Measurements from ENCODE around the gene FGF14. TPM values are rescaled to one million over a fixed set of nuclear protein-coding genes. Genes with fewer than 3 reads are reported as not detected.

FGF14 gene
- total and polyA plus RNA-seq, 3 donors from 2014 or later = 0.56 to 4.5 (median 1.7) TPM

DNA sequence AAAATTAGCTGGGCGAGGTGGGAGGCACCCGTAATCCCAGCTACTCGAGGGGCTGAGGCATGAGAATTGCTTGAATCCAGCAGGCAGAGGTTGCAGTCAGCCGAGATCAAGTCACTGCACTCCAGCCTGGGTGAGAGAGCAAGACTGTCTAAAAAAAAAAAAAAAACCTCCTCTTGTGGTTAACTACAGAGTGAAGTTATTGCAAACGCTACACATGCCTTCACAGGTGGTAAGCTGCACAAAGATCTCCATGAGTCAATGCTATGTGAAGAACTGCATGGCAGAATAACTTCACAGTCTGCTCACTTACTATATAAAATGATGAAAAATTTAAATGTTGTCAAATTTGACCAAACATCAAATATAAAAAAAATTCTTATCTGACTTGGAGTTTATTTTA, 436.8 kb downstream of the FGF14 start:
- DNase-seq = no peak
- Histone ChIP-seq H3K4me3 (no peak overlapping the region), H3K4me1 (peaks cover 6% of the 10 kb centered on the region), H3K27ac (no peak overlapping the region), H3K27me3 (no peaks in the 10 kb centered on the region), H3K36me3 (ENCODE audit: low read depth, missing control alignments) (no peaks in the 10 kb centered on the region), H3K9me3 (no peaks in the 10 kb centered on the region)
- intact Hi-C loops (cut with DNase I; ENCODE audit: low total_unique reads) = no loop called here
- TF ChIP-seq POLR2A (IDR thresholded peaks at IDR 0.05) = no peak
- TF ChIP-seq CTCF (IDR thresholded peaks at IDR 0.05) = no peak
- WGBS, 2 donors = 69 to 77% methylated on average over 5 of the region's 5 CpGs

DNA sequence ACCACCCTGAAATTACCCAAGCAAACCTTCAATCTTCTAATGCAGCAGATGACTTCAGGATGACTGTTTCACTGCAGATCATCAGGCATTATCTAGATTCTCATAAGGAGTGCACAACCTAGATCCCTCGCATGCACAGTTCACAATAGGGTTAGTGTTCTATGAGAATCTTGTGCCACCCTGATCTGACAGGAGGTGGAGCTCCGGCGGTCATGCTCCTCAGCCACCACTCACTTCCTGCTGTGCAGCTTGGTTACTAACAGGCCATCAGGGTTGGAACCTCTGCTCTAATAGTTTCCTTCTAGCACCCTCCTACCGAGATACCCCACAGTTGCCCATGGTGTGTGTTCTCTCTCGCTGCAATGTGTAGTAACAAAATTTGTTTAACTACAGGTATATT, 442.8 kb downstream of the FGF14 start:
- TF ChIP-seq CTCF (IDR thresholded peaks at IDR 0.05) (no peak), POLR2A (IDR thresholded peaks at IDR 0.05) (no peak)
- Histone ChIP-seq H3K36me3 (ENCODE audit: low read depth, missing control alignments) (no peaks in the 10 kb centered on the region), H3K4me1 (no peaks in the 10 kb centered on the region), H3K4me3 (no peak overlapping the region), H3K9me3 (no peaks in the 10 kb centered on the region), H3K27me3 (no peaks in the 10 kb centered on the region), H3K27ac (no peak overlapping the region)
- intact Hi-C loops (cut with DNase I; ENCODE audit: low total_unique reads) = no loop called here
- DNase-seq = no peak
- WGBS, 2 donors = 78 to 81% methylated on average over 5 of the region's 5 CpGs

GRCh38 chr13:101955764-101956163, 446.1 kb downstream of the FGF14 start:
- Histone ChIP-seq H3K9me3 (no peaks in the 10 kb centered on the region), H3K4me3 (no peak overlapping the region), H3K27ac (no peak overlapping the region), H3K36me3 (ENCODE audit: low read depth, missing control alignments) (no peaks in the 10 kb centered on the region), H3K4me1 (no peaks in the 10 kb centered on the region), H3K27me3 (no peaks in the 10 kb centered on the region)
- no peak for DNase-seq
- intact Hi-C loops (cut with DNase I; ENCODE audit: low total_unique reads) = no loop called here
- no peak for TF ChIP-seq POLR2A (IDR thresholded peaks at IDR 0.05)
- no peak for TF ChIP-seq CTCF (IDR thresholded peaks at IDR 0.05)
- 52 to 57% methylated on average over 3 of the region's 3 CpGs for WGBS, 2 donors

GRCh38 chr13:101951114-101951513, 450.7 kb downstream of the FGF14 start:
- no peaks in the 10 kb centered on the region for H3K27me3 ChIP-seq
- TF ChIP-seq POLR2A (IDR thresholded peaks at IDR 0.05) (no peak), CTCF (IDR thresholded peaks at IDR 0.05) (no peak)
- no peaks in the 10 kb centered on the region for H3K9me3 ChIP-seq
- no peak overlapping the region for H3K27ac ChIP-seq
- intact Hi-C loops (cut with DNase I; ENCODE audit: low total_unique reads) = no loop called here
- WGBS, 2 donors = 76 to 89% methylated on average over 2 of the region's 2 CpGs
- no peak for DNase-seq
- H3K36me3 ChIP-seq (ENCODE audit: low read depth, missing control alignments) = no peaks in the 10 kb centered on the region
- H3K4me3 ChIP-seq = no peak overlapping the region
- no peaks in the 10 kb centered on the region for H3K4me1 ChIP-seq

- H3K4me3 ChIP-seq = no peak overlapping the region
- no peak for DNase-seq
- TF ChIP-seq CTCF (IDR thresholded peaks at IDR 0.05) = no peak
- TF ChIP-seq POLR2A (IDR thresholded peaks at IDR 0.05) = no peak
- H3K36me3 ChIP-seq (ENCODE audit: low read depth, missing control alignments) = no peaks in the 10 kb centered on the region
- intact Hi-C loops (cut with DNase I; ENCODE audit: low total_unique reads) = loop anchor here (10.0 kb wide), 1 partner anchor 505 kb away; no protein-coding TSS in a partner anchor
- H3K27me3 ChIP-seq = no peaks in the 10 kb centered on the region
- H3K9me3 ChIP-seq = no peaks in the 10 kb centered on the region
- no peak overlapping the region for H3K27ac ChIP-seq
- no peaks in the 10 kb centered on the region for H3K4me1 ChIP-seq
Measured at GRCh38 chr13:101949681-101950080, 452.2 kb downstream of the FGF14 start.
